HG02798 (cell line): ENCODE data around the gene TMEM235.

ENCODE experiments used
- ATAC-seq: cut with Tn5 transposase; IDR thresholded peaks from one replicate; pipeline ENCODE4 v1.9.1; 2021; ENCODE audit warnings: mild to moderate bottlenecking; ENCODE audit not compliant: unreplicated experiment, poor library complexity

Gene TMEM235

GRCh38 chr17:78236362-78237127 is 5.1 kb downstream of the TMEM235 start:
- no peak for ATAC-seq

- no peak for ATAC-seq
Measured at GRCh38 chr17:78237401-78238012, 6.1 kb downstream of the TMEM235 start.

GRCh38 chr17:78238823-78239488 is 7.5 kb downstream of the TMEM235 start:
- no peak for ATAC-seq

- ATAC-seq, result no peak
Measured at GRCh38 chr17:78239489-78239931, 8.1 kb downstream of the TMEM235 start.

- ATAC-seq, result no peak
Measured at GRCh38 chr17:78240012-78240655, 8.7 kb downstream of the TMEM235 start.

GRCh38 chr17:78240839-78241238 is 9.4 kb downstream of the TMEM235 start:
- no peak for ATAC-seq

- no peak for ATAC-seq
Measured at GRCh38 chr17:78241277-78242023, 10.0 kb downstream of the TMEM235 start.

GRCh38 chr17:78242024-78242742 is 10.8 kb downstream of the TMEM235 start:
- ATAC-seq, result peak; percentile 27

- no peak for ATAC-seq
Measured at GRCh38 chr17:78247304-78247703, 15.9 kb downstream of the TMEM235 start.

- ATAC-seq, result no peak
Measured at GRCh38 chr17:78248051-78248914, 16.9 kb downstream of the TMEM235 start.

GRCh38 chr17:78249074-78249817 is 17.8 kb downstream of the TMEM235 start:
- ATAC-seq, result no peak

GRCh38 chr17:78249818-78250806 is 18.7 kb downstream of the TMEM235 start:
- no peak for ATAC-seq

GRCh38 chr17:78250891-78251772 is 19.7 kb downstream of the TMEM235 start:
- peak; percentile 56 for ATAC-seq

GRCh38 chr17:78251773-78252103 is 20.3 kb downstream of the TMEM235 start:
- no peak for ATAC-seq

GRCh38 chr17:78252111-78252634 is 20.7 kb downstream of the TMEM235 start:
- peak; percentile 27 for ATAC-seq
